ENCODE data around the gene GPRC5D.

GPRC5D gene

GRCh38 chr12:12936983-12937491 is 14.9 kb downstream of the GPRC5D start:
- DNase-seq (ENCODE audit: low spot score): no peak

DNA sequence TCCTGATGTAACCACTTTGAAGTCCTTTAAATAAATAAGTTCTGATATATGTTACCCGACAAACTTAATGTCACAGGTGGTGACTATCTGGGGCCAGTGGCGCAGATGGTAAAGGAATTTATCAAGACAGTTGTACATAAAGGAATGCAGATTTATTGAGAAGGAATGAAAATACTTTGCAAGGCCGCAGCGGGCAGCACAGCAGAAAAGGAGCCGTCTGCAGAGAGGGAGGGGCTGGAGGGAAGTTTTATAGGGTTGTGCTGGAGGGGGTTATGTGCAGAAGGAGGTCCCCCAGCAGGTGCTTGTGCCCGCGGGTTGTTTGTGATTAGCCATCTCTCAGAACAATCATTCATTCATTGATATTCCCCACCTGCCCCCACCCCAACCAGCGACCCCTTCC is 17.4 kb downstream of the GPRC5D start:
- no peak for DNase-seq (ENCODE audit: low spot score)

GRCh38 chr12:12933742-12934141 is 18.2 kb downstream of the GPRC5D start:
- DNase-seq (ENCODE audit: low spot score): no peak

GRCh38 chr12:12930633-12931219 is 21.2 kb downstream of the GPRC5D start:
- DNase-seq (ENCODE audit: low spot score): no peak

GRCh38 chr12:12929696-12930095 is 22.3 kb downstream of the GPRC5D start:
- DNase-seq (ENCODE audit: low spot score): no peak

DNA sequence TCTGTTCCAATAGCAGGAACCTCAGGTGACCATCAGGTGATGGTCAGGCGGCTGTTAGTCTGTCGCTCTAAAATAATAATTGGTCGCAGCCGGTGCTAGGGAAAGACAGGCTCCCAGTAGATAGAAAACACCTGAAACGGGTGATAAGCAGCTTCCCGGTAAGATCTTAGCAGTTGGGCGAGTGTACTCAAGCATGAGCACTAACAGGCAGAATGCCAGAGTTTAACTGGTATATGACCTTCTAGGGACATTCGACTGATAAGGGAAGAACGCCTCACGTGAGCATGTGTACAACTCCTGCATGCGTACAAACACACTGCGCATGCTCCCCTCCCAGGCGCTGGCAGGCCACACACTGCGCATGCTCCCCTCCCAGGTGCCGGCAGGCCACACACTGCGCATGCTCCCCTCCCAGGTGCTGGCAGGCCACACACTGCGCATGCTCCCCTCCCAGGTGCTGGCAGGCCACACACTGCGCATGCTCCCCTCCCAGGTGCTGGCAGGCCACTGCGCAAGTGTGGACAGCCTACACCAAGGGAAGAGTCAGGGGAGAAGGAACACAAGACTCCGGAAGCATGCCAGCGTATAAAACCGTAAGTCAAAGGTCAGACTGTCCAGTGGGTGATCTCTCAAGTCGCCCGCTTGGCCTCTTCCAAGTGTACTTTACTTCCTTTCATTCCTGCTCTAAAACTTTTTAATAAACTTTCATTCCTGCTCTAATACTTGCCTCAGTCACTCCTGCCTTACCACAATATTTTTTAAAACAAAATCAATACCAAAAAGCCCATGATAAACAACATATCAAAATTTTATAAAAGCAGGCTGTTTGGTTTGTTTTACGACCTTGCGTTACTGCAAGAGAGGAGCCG is 24.5 kb downstream of the GPRC5D start:
- DNase-seq (ENCODE audit: low spot score): no peak

GRCh38 chr12:12926571-12927071 is 25.3 kb downstream of the GPRC5D start:
- peak; percentile 38 for DNase-seq (ENCODE audit: low spot score)

DNA sequence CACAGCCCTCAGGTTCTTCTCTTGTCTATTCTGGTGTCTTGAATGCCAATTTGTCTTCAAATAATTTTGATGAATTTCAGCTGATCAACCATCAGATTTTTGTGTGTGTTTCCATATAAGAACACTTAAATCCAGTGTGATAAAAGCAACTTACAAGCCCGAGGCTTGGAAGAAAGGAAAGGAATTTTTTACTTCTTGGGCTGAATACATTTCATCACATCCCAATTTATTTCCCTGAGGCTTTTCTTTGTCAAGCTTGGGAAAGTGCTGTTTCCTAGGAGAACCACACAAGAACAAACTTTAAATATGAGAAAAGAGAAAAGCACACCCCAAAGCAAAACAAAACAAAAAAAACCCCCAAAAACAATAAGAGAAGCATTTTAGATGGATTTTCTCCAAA is 26.6 kb downstream of the GPRC5D start:
- peak; percentile 57 for DNase-seq (ENCODE audit: low spot score)

GRCh38 chr12:12924169-12924568 is 27.8 kb downstream of the GPRC5D start:
- no peak for DNase-seq (ENCODE audit: low spot score)

DNA sequence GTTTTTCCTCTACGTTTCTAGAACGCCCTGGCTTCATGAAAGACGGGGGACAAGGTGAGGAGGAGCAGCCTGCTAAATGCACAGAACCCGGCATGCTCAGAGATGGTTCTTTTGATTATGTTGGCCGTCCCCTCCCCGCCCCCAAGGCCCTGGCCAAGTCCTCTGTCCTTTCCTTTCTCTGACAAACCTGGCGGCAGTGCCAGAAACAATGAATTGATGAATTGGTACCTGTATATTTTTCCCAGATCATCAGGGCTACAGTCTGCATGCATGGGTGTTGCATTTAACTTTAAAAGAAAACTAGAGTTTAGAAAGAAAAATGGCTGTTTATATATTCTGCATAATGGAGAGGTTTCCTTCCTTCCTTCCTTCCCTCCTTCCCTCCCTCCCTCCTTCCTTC is 29.0 kb downstream of the GPRC5D start:
- DNase-seq (ENCODE audit: low spot score): no peak

GRCh38 chr12:12922191-12922616 is 29.8 kb downstream of the GPRC5D start:
- peak; percentile 52 for DNase-seq (ENCODE audit: low spot score)

- no peak for DNase-seq (ENCODE audit: low spot score)
Measured at GRCh38 chr12:12919666-12920435, 32.1 kb downstream of the GPRC5D start.

DNA sequence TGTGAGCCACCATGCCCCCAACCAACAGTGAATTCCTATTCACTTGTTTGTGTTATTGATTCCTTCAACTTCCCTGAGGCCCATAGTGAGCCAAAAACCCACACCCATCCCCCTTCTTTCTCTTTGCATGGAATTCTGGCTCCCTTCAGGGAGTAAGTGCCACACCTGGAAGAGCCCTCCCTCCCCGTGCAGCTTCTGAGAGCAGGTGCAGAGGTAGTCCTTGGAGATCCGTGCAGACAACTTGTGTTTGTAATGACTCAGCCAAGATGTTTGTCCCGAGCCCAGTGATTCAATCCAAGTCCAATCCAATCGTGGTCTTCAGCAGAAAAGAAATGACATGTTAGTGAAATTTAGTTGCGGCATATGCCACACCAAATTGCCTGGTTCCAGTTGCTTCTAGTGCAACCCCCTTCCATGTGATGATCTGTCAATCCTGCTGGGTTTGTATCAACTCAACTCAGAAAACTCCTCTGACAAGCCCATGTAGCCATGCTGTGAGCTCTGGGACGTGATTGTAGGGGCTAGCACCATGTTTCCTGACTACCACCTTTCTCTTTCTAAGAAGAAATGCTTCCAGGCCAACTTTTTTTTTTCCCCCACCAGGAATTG is 33.1 kb downstream of the GPRC5D start:
- no peak for DNase-seq (ENCODE audit: low spot score)

DNA sequence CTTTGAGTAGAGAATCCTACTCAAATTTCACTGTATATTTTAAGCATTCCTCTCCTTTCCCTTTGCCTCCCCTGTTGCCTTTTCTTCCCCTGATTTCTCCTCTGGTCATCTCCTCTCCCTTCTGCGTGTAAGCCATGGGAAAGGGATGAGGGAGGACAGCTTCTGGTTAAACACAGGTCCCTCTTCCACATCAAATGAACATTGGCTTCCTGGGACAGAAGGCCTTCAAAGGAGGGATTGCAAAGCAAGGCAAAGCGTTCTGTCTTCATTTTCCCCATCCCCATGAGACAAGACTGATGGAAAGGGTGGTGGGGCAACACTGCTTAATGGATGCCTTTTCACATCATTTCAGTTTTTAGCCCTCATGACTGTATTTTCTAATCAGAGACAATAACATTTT is 34.5 kb downstream of the GPRC5D start:
- no peak for DNase-seq (ENCODE audit: low spot score)

DNA sequence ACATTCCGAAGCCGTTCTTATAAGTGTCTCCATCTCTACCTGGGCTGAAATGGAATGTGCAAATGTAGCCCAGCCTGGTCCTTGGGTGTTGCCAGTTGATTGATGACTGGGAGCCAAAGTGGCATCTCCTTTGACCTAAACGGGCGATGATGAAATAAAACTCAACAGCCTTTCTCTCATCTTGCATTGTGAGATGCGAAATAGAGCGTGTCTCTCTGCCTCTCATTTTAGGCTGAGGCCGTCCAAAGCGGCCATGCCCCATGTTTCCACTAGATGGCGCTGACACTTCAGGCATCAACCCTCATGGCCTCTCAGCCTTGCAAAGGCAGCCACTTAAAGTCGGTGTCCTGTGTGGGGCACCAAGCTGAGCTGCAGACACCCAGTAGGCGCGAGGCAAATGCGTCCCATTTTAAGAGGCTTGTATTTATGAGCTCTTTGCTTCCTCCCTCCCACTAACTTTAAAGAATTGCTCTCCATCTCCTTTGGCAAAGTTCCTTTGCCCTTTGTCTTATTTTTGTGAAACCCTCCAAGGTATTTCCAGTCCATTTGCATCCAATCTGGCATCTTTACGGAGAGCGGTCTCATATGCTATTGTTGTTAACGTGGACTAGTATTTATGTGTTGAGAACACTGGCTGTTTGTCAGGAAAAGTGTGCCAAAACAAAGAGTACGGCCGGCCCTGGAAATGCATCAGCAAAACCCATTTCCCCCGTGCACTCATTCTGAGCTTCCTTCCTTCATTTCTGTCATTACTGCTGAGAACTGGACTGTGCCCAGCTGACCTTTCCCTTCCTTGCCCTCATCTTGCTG is 35.6 kb downstream of the GPRC5D start:
- peak; percentile 85 for DNase-seq (ENCODE audit: low spot score)

DNA sequence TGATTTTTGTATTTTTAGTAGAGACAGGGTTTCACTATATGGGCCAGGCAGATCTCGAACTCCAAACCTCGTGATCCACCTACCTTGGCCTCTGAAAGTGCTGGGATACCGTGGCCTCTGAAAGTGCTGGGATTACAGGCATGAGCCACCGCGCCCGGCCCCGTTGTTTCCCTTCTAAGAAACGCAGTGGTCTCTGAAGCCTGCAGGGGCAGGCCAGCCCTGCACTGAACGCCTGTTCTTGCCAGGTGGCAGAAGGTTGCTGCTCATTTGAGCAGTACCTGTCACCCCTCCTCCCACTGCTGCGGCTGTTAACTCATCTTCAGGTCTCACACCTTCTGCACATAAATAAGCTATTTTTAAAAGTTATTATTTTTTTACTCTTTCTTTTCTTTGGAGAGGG is 36.3 kb downstream of the GPRC5D start:
- DNase-seq (ENCODE audit: low spot score): no peak

- DNase-seq (ENCODE audit: low spot score): no peak
Measured at GRCh38 chr12:12912711-12913110, 39.3 kb downstream of the GPRC5D start.

- DNase-seq (ENCODE audit: low spot score): no peak
Measured at GRCh38 chr12:12909995-12910420, 42.0 kb downstream of the GPRC5D start.

- DNase-seq (ENCODE audit: low spot score): no peak
Measured at GRCh38 chr12:12909228-12909994, 42.6 kb downstream of the GPRC5D start.

DNA sequence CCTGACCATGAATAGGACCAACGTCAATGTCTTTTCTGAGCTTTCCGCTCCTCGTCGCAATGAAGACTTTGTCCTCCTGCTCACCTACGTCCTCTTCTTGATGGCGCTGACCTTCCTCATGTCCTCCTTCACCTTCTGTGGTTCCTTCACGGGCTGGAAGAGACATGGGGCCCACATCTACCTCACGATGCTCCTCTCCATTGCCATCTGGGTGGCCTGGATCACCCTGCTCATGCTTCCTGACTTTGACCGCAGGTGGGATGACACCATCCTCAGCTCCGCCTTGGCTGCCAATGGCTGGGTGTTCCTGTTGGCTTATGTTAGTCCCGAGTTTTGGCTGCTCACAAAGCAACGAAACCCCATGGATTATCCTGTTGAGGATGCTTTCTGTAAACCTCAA is 43.3 kb downstream of the GPRC5D start:
- no peak for DNase-seq (ENCODE audit: low spot score)
